Measurements from ENCODE around the gene TMEM59L.
A peak's percentile ranks its signal among the peaks of the same experiment; 100 is the strongest.

TMEM59L gene

GRCh38 chr19:18666317-18666716, 53.6 kb downstream of the TMEM59L start:
- Histone ChIP-seq H3K4me1 (ENCODE audit: control insufficient read depth, insufficient read depth, low read length) (no peaks in the 10 kb centered on the region), H3K9me3 (ENCODE audit: control insufficient read depth, insufficient read depth, low read depth, low read length) (no peaks in the 10 kb centered on the region), H3K36me3 (ENCODE audit: control insufficient read depth in 2 of 2, insufficient read depth in 1 of 2, low read length in 2 of 2) (peaks cover 0 to 25% of the 10 kb centered on the region in 2 experiments; a peak in 2 of 3 replicates), H3K4me3 (ENCODE audit: low read depth, low read length) (no peak overlapping the region), H3K27ac (ENCODE audit: extremely low read depth, low read depth, low read length) (no peak overlapping the region)
- CTCF ChIA-PET, result interaction anchor here (0.6 kb wide), 2 partner anchors 13 to 17 kb away, joined by 3 to 4 read pairs; no protein-coding TSS in a partner anchor
- POLR2A ChIA-PET, result interaction anchor here (0.5 kb wide), 1 partner anchor 14 kb away, joined by 3 read pairs; no protein-coding TSS in a partner anchor
- no peak for TF ChIP-seq HIC1 (tag by site-specific recombination; IDR thresholded peaks at IDR 0.05)
- TF ChIP-seq ZNF473 (tag by site-specific recombination; IDR thresholded peaks at IDR 0.05), result no peak
- TF ChIP-seq ZNF596 (tag by site-specific recombination; IDR thresholded peaks at IDR 0.05), result no peak

- no peaks in the 10 kb centered on the region for H3K9me3 ChIP-seq (ENCODE audit: control insufficient read depth, insufficient read depth, low read depth, low read length)
- POLR2A ChIA-PET, result interaction anchor here (0.5 kb wide), 1 partner anchor 13 kb away, joined by 3 read pairs; no protein-coding TSS in a partner anchor
- TF ChIP-seq ZNF670 (tag by site-specific recombination; IDR thresholded peaks at IDR 0.05; ENCODE audit: low read depth) (no peak), OVOL3 (tag by site-specific recombination; IDR thresholded peaks at IDR 0.05) (no peak), ZNF548 (tag by site-specific recombination; IDR thresholded peaks at IDR 0.05) (no peak), ZNF843 (tag by site-specific recombination; IDR thresholded peaks at IDR 0.05) (no peak), ZNF202 (tag by site-specific recombination; IDR thresholded peaks at IDR 0.05; ENCODE audit: borderline replicate concordance) (no peak)
- H3K27ac ChIP-seq (ENCODE audit: extremely low read depth, low read depth, low read length), result no peak overlapping the region
- no peak overlapping the region for H3K4me3 ChIP-seq (ENCODE audit: low read depth, low read length)
- peaks cover 0 to 27% of the 10 kb centered on the region in 2 experiments; a peak in 2 of 3 replicates for H3K36me3 ChIP-seq (ENCODE audit: control insufficient read depth in 2 of 2, insufficient read depth in 1 of 2, low read length in 2 of 2)
- no peaks in the 10 kb centered on the region for H3K4me1 ChIP-seq (ENCODE audit: control insufficient read depth, insufficient read depth, low read length)
- CTCF ChIA-PET, result interaction anchor here (0.6 kb wide), 1 partner anchor 18 kb away, joined by 4 read pairs; no protein-coding TSS in a partner anchor
Measured at GRCh38 chr19:18666784-18667183, 54.1 kb downstream of the TMEM59L start.

- Histone ChIP-seq H3K27ac (ENCODE audit: extremely low read depth, low read depth, low read length) (no peak overlapping the region), H3K4me3 (ENCODE audit: low read depth, low read length) (no peak overlapping the region), H3K9me3 (ENCODE audit: control insufficient read depth, insufficient read depth, low read depth, low read length) (no peaks in the 10 kb centered on the region), H3K4me1 (ENCODE audit: control insufficient read depth, insufficient read depth, low read length) (no peaks in the 10 kb centered on the region), H3K36me3 (ENCODE audit: control insufficient read depth in 2 of 2, insufficient read depth in 1 of 2, low read length in 2 of 2) (peaks cover 0 to 27% of the 10 kb centered on the region in 2 experiments; a peak in 2 of 3 replicates)
- POLR2A ChIA-PET, result no interaction called here
- TF ChIP-seq ZNF544 (tag by site-specific recombination; IDR thresholded peaks at IDR 0.05) (no peak), ZNF660 (tag by site-specific recombination; IDR thresholded peaks at IDR 0.05) (no peak), ZNF140 (tag by site-specific recombination; IDR thresholded peaks at IDR 0.05) (no peak), KLF1 (tag by site-specific recombination; IDR thresholded peaks at IDR 0.05) (no peak), PBX3 (CRISPR knock-in tag; IDR thresholded peaks at IDR 0.05) (peak; percentile 50; the same call in 1 of the 2 replicates), ZNF324 (tag by site-specific recombination; IDR thresholded peaks at IDR 0.05) (no peak)
- CTCF ChIA-PET, result interaction anchor here (0.7 kb wide), 1 partner anchor 46 kb away, joined by 4 read pairs; no protein-coding TSS in a partner anchor
Measured at GRCh38 chr19:18667531-18668251, 55.0 kb downstream of the TMEM59L start.

GRCh38 chr19:18668252-18668631, 55.6 kb downstream of the TMEM59L start:
- Histone ChIP-seq H3K36me3 (ENCODE audit: control insufficient read depth in 2 of 2, insufficient read depth in 1 of 2, low read length in 2 of 2) (peaks cover 0 to 27% of the 10 kb centered on the region in 2 experiments; a peak in 2 of 3 replicates), H3K4me3 (ENCODE audit: low read depth, low read length) (no peak overlapping the region), H3K27ac (ENCODE audit: extremely low read depth, low read depth, low read length) (no peak overlapping the region), H3K4me1 (ENCODE audit: control insufficient read depth, insufficient read depth, low read length) (no peaks in the 10 kb centered on the region), H3K9me3 (ENCODE audit: control insufficient read depth, insufficient read depth, low read depth, low read length) (no peaks in the 10 kb centered on the region)
- ChIA-PET POLR2A (no interaction called here), CTCF (interaction anchor here (0.7 kb wide), 1 partner anchor 47 kb away, joined by 4 read pairs; no protein-coding TSS in a partner anchor)
- no peak for TF ChIP-seq ZNF24 (tag by site-specific recombination; IDR thresholded peaks at IDR 0.05)
- no peak for TF ChIP-seq ZNF621 (tag by site-specific recombination; IDR thresholded peaks at IDR 0.05)
- no peak for TF ChIP-seq ZNF398 (tag by site-specific recombination; IDR thresholded peaks at IDR 0.05)
- no peak for TF ChIP-seq ZFP69B (tag by site-specific recombination; IDR thresholded peaks at IDR 0.05)
- TF ChIP-seq ZNF274 (IDR thresholded peaks at IDR 0.05; ENCODE audit: low read length), result no peak
- TF ChIP-seq ZNF274 (tag by site-specific recombination; IDR thresholded peaks at IDR 0.05; ENCODE audit: borderline replicate concordance), result no peak
- TF ChIP-seq HIC1 (tag by site-specific recombination; IDR thresholded peaks at IDR 0.05), result no peak
